PC-3 (cell line): ENCODE data around the gene CALB2. TPM values are rescaled to one million over a fixed set of nuclear protein-coding genes. Genes with fewer than 3 reads are reported as not detected.

Source experiments
- ATAC-seq: fragments of 200-7000 bp; cut with Tn5 transposase; 2 replicates; pipeline ENCODE4 v1.9.1; 2020; ENCODE audit warnings: mild to moderate bottlenecking, moderate library complexity
- BruUV-seq: library from RNA; stranded (reverse); fragments of 400-500 nt; replicated peaks from 2 replicates; lab custom pipeline; 2021; lab: Mats Ljungman, UMichigan
- CTCF ChIA-PET: fragments of 300-600 bp; sonication (Branson Sonifier 250); formaldehyde crosslinking; loops from one replicate; lab custom pipeline; 2022; ENCODE audit warnings: antibody characterized with exemption; lab: Charles Lee
- POLR2A ChIA-PET: fragments of 300-600 bp; sonication (Branson Sonifier 250); formaldehyde crosslinking; loops from one replicate; lab custom pipeline; 2022; ENCODE audit warnings: antibody characterized with exemption; ENCODE audit not compliant: unreplicated experiment; lab: Charles Lee
- DNase-seq: peaks from one replicate; pipeline ENCODE4 v3.0.0-alpha.2; 2015
- H2AFZ ChIP-seq: fragments of 300-600 bp; sonication (generic); 2 replicates; pipeline ENCODE4 v1.6.0; 2016; ENCODE audit warnings: antibody characterized with exemption, low read length
- H3F3A ChIP-seq: fragments of 300-600 bp; sonication (generic); one replicate; pipeline ENCODE4 v1.6.0; 2017; ENCODE audit warnings: antibody characterized with exemption, low read length, control low read depth, mild to moderate bottlenecking; ENCODE audit not compliant: unreplicated experiment
- H3K27ac ChIP-seq: fragments of 300-600 bp; sonication (generic); 2 replicates; pipeline ENCODE4 v1.5.1; 2016; ENCODE audit warnings: mild to moderate bottlenecking, low read length
- H3K27me3 ChIP-seq: fragments of 300-600 bp; sonication (generic); 2 replicates; pipeline ENCODE4 v1.6.1; 2016; ENCODE audit warnings: low read length, mixed read lengths
- H3K36me3 ChIP-seq: fragments of 300-600 bp; sonication (generic); 2 replicates; pipeline ENCODE4 v1.6.1; 2016; ENCODE audit warnings: low read depth, mixed run types, low read length, mixed read lengths
- H3K4me1 ChIP-seq: fragments of 300-600 bp; sonication (generic); 2 replicates; pipeline ENCODE4 v1.5.1; 2016; ENCODE audit warnings: low read length; ENCODE audit not compliant: insufficient read depth
- H3K4me2 ChIP-seq: fragments of 300-600 bp; sonication (generic); 2 replicates; pipeline ENCODE4 v1.6.0; 2016; ENCODE audit warnings: low read length
- H3K4me3 ChIP-seq: fragments of 300-600 bp; sonication (generic); 2 replicates; pipeline ENCODE4 v1.5.1; 2016; ENCODE audit warnings: mild to moderate bottlenecking, low read length, mixed read lengths
- H3K79me2 ChIP-seq: fragments of 300-600 bp; sonication (generic); 2 replicates; pipeline ENCODE4 v1.6.1; 2017; ENCODE audit warnings: low read length, mixed read lengths
- H3K9ac ChIP-seq: fragments of 300-600 bp; sonication (generic); 2 replicates; pipeline ENCODE4 v1.6.0; 2016; ENCODE audit warnings: mild to moderate bottlenecking, low read length
- H3K9me2 ChIP-seq: fragments of 300-600 bp; sonication (generic); replicated peaks from 2 replicates; pipeline ENCODE4 v1.6.1; 2016; ENCODE audit warnings: mixed run types, low read length, mixed read lengths
- H3K9me3 ChIP-seq: fragments of 300-600 bp; sonication (generic); 2 replicates; pipeline ENCODE4 v1.6.1; 2016; ENCODE audit warnings: low read length, mixed read lengths
- H4K20me1 ChIP-seq: fragments of 300-600 bp; sonication (generic); 2 replicates; pipeline ENCODE4 v1.6.1; 2016; ENCODE audit warnings: low read length, mixed read lengths
- EZH2 ChIP-seq: fragments of 300-600 bp; sonication (generic); IDR thresholded peaks from one replicate; pipeline ENCODE4 v1.6.1; 2017; ENCODE audit warnings: antibody characterized with exemption, mild to moderate bottlenecking, low read length; ENCODE audit not compliant: unreplicated experiment
- EZH2phosphoT487 ChIP-seq: fragments of 300-600 bp; sonication (generic); IDR thresholded peaks from 2 replicates; pipeline ENCODE4 v1.6.1; 2018; ENCODE audit warnings: mild to moderate bottlenecking, antibody characterized with exemption, low read length, borderline replicate concordance
- intact Hi-C: fragments of 100-400 bp; cut with micrococcal nuclease; formaldehyde crosslinking; loops from 2 replicates; pipeline ENCODE4 v1.9.0; 2023
- total RNA-seq: library from RNA; depleted of rRNA; stranded (reverse); fragments of >200 nt; gene quantifications from 2 replicates; pipeline ENCODE4 v1.2.3, GENCODE V29; 2014
- TF ChIP-seq, protein P1 (sequence below): fragments of 300-600 bp; sonication (generic); conservative IDR thresholded peaks from 2 replicates; pipeline ENCODE4 v1.5.1; 2017; ENCODE audit warnings: antibody characterized with exemption, low read depth, mild to moderate bottlenecking, low read length

CALB2 gene
- total RNA-seq, 1 experiment from 2014 or later = 0.47 TPM

DNA sequence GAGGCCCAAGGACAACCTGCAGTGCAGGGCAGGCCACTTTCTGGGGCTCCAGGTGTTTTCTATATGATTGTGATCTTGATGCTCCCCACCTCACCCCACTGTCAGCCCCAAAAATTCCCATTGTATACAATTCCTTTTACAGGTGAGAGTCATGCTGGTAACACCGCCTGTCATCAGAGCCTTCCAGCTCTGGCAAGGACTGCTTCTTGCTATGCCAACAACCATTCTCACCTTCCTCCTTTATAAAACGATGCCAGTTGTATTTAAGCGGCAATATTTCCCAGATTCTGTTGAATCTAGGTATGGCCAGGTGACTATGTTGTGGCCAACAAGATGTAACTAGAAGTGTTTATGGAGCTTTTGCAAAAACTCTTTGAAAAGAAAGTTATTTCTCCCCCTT lies 30.4 kb upstream of the CALB2 start:
- intact Hi-C loops = no loop called here
- no peak for TF ChIP-seq EZH2phosphoT487
- TF ChIP-seq EZH2 = no peak
- TF ChIP-seq, protein P1, sequence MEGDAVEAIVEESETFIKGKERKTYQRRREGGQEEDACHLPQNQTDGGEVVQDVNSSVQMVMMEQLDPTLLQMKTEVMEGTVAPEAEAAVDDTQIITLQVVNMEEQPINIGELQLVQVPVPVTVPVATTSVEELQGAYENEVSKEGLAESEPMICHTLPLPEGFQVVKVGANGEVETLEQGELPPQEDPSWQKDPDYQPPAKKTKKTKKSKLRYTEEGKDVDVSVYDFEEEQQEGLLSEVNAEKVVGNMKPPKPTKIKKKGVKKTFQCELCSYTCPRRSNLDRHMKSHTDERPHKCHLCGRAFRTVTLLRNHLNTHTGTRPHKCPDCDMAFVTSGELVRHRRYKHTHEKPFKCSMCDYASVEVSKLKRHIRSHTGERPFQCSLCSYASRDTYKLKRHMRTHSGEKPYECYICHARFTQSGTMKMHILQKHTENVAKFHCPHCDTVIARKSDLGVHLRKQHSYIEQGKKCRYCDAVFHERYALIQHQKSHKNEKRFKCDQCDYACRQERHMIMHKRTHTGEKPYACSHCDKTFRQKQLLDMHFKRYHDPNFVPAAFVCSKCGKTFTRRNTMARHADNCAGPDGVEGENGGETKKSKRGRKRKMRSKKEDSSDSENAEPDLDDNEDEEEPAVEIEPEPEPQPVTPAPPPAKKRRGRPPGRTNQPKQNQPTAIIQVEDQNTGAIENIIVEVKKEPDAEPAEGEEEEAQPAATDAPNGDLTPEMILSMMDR = no peak
- no peaks in the 10 kb centered on the region for H3F3A ChIP-seq
- no peaks in the 10 kb centered on the region for H3K79me2 ChIP-seq
- H3K9me2 ChIP-seq = no peaks in the 10 kb centered on the region
- H4K20me1 ChIP-seq = no peaks in the 10 kb centered on the region
- ChIA-PET CTCF (no interaction called here), POLR2A (no interaction called here)
- H3K4me2 ChIP-seq = no peak overlapping the region
- H3K4me3 ChIP-seq = no peak overlapping the region
- no TSS peak for BruUV-seq
- no peaks in the 10 kb centered on the region for H3K36me3 ChIP-seq
- no peaks in the 10 kb centered on the region for H3K4me1 ChIP-seq
- no peak for ATAC-seq
- H3K9ac ChIP-seq = no peak overlapping the region
- no peak for DNase-seq
- peaks cover 5% of the 10 kb centered on the region for H3K27me3 ChIP-seq
- H3K27ac ChIP-seq = no peak overlapping the region
- H3K9me3 ChIP-seq = no peaks in the 10 kb centered on the region
- H2AFZ ChIP-seq = no peak overlapping the region

DNA sequence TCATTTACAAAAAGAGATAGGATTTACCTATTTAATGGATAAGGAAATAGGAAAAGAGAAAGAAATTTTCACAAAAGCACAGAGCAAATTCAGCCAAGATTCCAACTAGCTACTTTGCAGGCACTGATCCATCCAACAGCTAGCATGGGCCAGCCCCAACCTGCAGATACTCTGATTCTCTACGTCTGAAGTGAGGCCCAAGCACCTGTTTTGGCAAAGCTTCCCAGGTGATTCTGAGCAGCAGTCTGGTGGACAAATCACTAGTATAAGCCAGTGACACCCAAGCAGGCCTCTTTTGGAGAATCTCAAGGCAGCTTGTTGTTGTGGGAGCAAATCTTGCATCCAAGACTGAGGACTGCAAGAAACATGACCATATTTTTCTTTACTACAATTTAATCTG lies 20.9 kb upstream of the CALB2 start:
- no peaks in the 10 kb centered on the region for H3K36me3 ChIP-seq
- TF ChIP-seq EZH2phosphoT487 (no peak), EZH2 (no peak)
- TF ChIP-seq, protein P1 = no peak
- H2AFZ ChIP-seq = 0 out of 2 replicates have a peak overlapping the region, but pooled peaks have one; percentile 11
- H3K9me2 ChIP-seq = no peaks in the 10 kb centered on the region
- H3K4me1 ChIP-seq = peaks cover 13% of the 10 kb centered on the region
- H3K79me2 ChIP-seq = no peaks in the 10 kb centered on the region
- peak overlapping the region; percentile 47 for H3K4me2 ChIP-seq
- no peaks in the 10 kb centered on the region for H3K9me3 ChIP-seq
- POLR2A ChIA-PET = no interaction called here
- ATAC-seq (no peak), DNase-seq (no peak)
- H3K4me3 ChIP-seq = no peak overlapping the region
- BruUV-seq = no TSS peak
- no peaks in the 10 kb centered on the region for H3F3A ChIP-seq
- peak overlapping the region; percentile 67 for H3K27ac ChIP-seq
- H4K20me1 ChIP-seq = no peaks in the 10 kb centered on the region
- CTCF ChIA-PET = no interaction called here
- intact Hi-C loops = no loop called here
- no peaks in the 10 kb centered on the region for H3K27me3 ChIP-seq
- H3K9ac ChIP-seq = peak overlapping the region; percentile 19; the same call in 1 of the 2 replicates

DNA sequence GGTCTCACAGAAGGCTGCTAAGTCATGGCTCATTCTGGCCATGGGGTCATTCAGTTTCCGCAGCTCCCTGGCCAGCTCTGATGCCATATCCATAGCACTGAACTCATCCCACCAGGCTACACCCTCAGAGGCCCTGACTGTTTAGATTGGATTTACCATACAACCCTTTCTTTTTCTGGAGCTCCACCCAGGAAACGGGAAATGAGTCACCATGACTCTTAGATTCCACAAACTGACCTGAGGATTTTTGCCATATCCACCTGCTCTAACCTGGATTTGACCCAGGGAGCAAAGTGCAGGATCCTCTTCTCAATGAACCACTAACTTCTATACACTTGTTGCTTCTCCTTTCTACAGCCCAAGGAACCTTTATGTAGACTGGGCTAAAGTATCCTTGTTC lies 20.3 kb upstream of the CALB2 start:
- 0 out of 2 replicates have a peak overlapping the region, but pooled peaks have one; percentile 11 for H2AFZ ChIP-seq
- H3K9me3 ChIP-seq = no peaks in the 10 kb centered on the region
- no peaks in the 10 kb centered on the region for H3K79me2 ChIP-seq
- no TSS peak for BruUV-seq
- DNase-seq (peak; percentile 74), ATAC-seq (peak; percentile 97)
- H3F3A ChIP-seq = no peaks in the 10 kb centered on the region
- TF ChIP-seq, protein P1 = no peak
- TF ChIP-seq EZH2 (no peak), EZH2phosphoT487 (no peak)
- no peaks in the 10 kb centered on the region for H4K20me1 ChIP-seq
- ChIA-PET CTCF (interaction anchor here (0.6 kb wide), 1 partner anchor 26 kb away, joined by 3 read pairs; no protein-coding TSS in a partner anchor), POLR2A (no interaction called here)
- peaks cover 13% of the 10 kb centered on the region for H3K4me1 ChIP-seq
- H3K9me2 ChIP-seq = no peaks in the 10 kb centered on the region
- peak overlapping the region; percentile 19; the same call in 1 of the 2 replicates for H3K9ac ChIP-seq
- peak overlapping the region; percentile 47; the same call in 1 of the 2 replicates for H3K4me2 ChIP-seq
- no peak overlapping the region for H3K4me3 ChIP-seq
- H3K36me3 ChIP-seq = no peaks in the 10 kb centered on the region
- no peaks in the 10 kb centered on the region for H3K27me3 ChIP-seq
- intact Hi-C loops = no loop called here
- H3K27ac ChIP-seq = peak overlapping the region; percentile 67
